GM12865 (cell line): ENCODE results near the gene TSPAN10.
A peak's percentile ranks its signal among the peaks of the same experiment; 100 is the strongest.
"Not testable (repeated sequence)": the region's sequence is repeated elsewhere in the genome, so short reads cannot be mapped to it uniquely, and the experiment has no call there.

Source experiments
- DNase-seq: peaks from one replicate; pipeline ENCODE4 v3.0.0; 2010; ENCODE audit warnings: low read depth
- H3K4me3 ChIP-seq: 2 replicates; pipeline ENCODE4 v1.5.1; 2011; ENCODE audit warnings: mild to moderate bottlenecking, low read depth, low read length, control low read depth
- CTCF ChIP-seq: IDR thresholded peaks from 2 replicates; pipeline ENCODE4 v1.5.1; 2011; ENCODE audit warnings: low read length, control low read depth, low read depth, inconsistent platforms; ENCODE audit not compliant: insufficient read depth; ENCODE audit errors: missing control alignments

The TSPAN10 gene

GRCh38 chr17:81667754-81668153 lies 30.8 kb downstream of the TSPAN10 start:
- TF ChIP-seq CTCF = no peak
- H3K4me3 ChIP-seq = peak overlapping the region; percentile 43
- no peak for DNase-seq

GRCh38 chr17:81672504-81672903 lies 35.5 kb downstream of the TSPAN10 start:
- no peak overlapping the region for H3K4me3 ChIP-seq
- TF ChIP-seq CTCF = no peak
- no peak for DNase-seq

DNA sequence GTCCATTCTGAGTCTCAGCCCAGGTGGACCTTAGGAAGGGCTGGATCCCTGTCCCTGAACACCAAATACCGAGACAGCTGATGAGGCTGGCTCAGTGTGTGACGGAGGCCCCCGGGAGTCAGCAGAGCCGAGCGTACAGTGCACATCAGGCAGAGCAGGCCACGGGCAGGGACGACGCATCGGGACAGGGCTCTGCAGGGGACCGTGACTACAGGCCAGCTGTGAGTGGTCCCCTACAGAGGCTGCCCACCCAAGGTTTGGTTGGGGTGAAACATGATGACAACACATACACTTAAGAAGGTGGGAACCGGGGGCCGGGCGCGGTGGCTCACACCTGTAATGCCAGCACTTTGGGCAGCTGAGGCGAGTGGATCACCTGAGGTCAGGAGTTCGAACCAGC lies 36.0 kb downstream of the TSPAN10 start:
- no peak for DNase-seq
- no peak overlapping the region for H3K4me3 ChIP-seq
- TF ChIP-seq CTCF = no peak

GRCh38 chr17:81673561-81674258 lies 36.7 kb downstream of the TSPAN10 start:
- no peak for DNase-seq
- no peak overlapping the region for H3K4me3 ChIP-seq
- TF ChIP-seq CTCF = no peak

DNA sequence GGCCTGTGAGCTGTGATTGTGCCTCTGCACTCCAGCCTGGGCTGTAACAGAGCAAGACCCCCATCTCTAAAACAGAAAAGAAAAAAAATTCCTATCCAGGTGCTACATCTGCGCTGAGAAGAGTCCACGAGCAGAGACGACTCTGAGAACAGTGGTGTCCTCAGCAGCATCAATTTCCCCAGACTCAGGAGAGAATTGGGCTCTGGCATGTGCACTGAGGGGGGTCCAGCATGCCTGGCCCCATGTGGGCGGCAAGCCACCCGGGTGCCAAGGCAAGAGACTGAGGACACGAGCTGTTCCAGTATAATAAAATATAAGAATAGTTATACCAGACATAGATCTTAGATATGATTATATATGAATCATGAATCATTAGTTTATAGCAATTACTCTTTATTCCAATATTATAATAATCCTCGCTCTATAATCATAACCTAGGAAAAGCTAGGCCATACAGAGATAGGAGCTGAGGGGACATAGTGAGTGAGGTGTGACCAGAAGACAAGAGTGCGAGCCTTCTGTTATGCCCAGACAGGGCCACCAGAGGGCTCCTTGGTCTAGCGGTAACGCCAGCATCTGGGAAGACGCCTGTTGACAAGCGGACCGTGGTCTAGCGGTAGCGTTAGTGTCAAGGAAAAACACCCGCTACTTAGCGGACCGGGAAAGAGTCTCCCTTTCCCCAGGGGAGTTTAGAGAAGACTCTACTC lies 38.7 kb downstream of the TSPAN10 start:
- peak; percentile 42 for TF ChIP-seq CTCF
- DNase-seq = peak; percentile 51
- not testable (repeated sequence) for H3K4me3 ChIP-seq

- TF ChIP-seq CTCF = no peak
- no peak for DNase-seq
- no peak overlapping the region for H3K4me3 ChIP-seq
Measured at GRCh38 chr17:81676906-81677305, 39.9 kb downstream of the TSPAN10 start.
